Measurements from ENCODE around the gene GNPNAT1. TPM values are rescaled to one million over a fixed set of nuclear protein-coding genes. Genes with fewer than 3 reads are reported as not detected.
A peak's percentile ranks its signal among the peaks of the same experiment; 100 is the strongest.
"Not testable (repeated sequence)": the region's sequence is repeated elsewhere in the genome, so short reads cannot be mapped to it uniquely, and the experiment has no call there.

The GNPNAT1 gene
- total RNA-seq, 4 donors from 2014 or later, result 9.0 to 16.3 (median 12.7) TPM

DNA sequence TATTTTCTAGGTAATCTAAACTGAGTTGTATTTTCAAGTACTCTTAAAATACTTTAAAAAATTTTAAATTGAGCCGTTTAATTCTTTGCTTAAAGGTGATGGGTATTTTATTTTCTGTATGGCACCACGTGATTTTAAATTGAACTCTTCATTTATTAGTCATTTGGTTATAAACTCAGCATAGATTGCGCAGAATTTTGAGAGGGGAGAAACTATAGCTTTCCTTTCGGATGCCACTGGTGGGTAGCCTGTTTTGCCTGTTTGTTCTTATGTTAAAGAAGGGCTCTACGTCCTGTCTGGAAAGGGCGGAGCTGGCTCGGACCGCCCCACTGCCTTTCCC is 61.9 kb downstream of the GNPNAT1 start:
- DNase-seq (ENCODE audit: low spot score in 2 of 2), result no peak
- no peaks in the 10 kb centered on the region for H3K27me3 ChIP-seq
- H3K4me1 ChIP-seq, result peaks cover 12% of the 10 kb centered on the region
- H3K9me3 ChIP-seq, result no peaks in the 10 kb centered on the region
- peak overlapping the region; percentile 72 for H3K27ac ChIP-seq
- peak overlapping the region; percentile 77 for H3K4me3 ChIP-seq
- peaks cover 29% of the 10 kb centered on the region for H3K36me3 ChIP-seq
- TF ChIP-seq POLR2AphosphoS5 (IDR thresholded peaks at IDR 0.05) (no peak), EP300 (IDR thresholded peaks at IDR 0.05) (no peak), POLR2A (IDR thresholded peaks at IDR 0.05) (no peak)
- 2% methylated on average over 8 of the region's 8 CpGs for WGBS

DNA sequence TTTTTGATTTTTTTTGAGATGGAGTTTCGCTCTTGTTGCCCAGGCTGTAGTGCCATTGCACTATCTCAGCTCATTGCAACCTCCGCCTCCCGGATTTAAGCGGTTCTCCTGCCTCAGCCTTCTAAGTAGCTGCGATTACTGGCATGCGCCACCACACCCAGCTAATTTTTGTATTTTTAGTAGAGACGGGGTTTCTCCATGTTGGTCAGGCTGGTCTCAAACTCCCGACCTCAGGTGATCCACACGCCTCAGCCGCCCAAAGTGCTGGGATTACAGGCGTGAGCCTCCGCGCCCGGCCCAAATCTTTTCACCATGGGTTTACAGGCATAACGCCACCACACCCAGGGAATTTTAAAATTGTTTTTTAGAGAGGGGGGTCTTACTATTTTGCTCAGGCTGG is 62.4 kb downstream of the GNPNAT1 start:
- Histone ChIP-seq H3K4me1 (peaks cover 12% of the 10 kb centered on the region), H3K4me3 (peak overlapping the region; percentile 77), H3K36me3 (peaks cover 34% of the 10 kb centered on the region)
- H3K27me3 ChIP-seq; H3K27ac ChIP-seq; H3K9me3 ChIP-seq; DNase-seq (ENCODE audit: low spot score in 2 of 2): not testable (repeated sequence)
- WGBS, result 94% methylated on average over 15 of the region's 15 CpGs

DNA sequence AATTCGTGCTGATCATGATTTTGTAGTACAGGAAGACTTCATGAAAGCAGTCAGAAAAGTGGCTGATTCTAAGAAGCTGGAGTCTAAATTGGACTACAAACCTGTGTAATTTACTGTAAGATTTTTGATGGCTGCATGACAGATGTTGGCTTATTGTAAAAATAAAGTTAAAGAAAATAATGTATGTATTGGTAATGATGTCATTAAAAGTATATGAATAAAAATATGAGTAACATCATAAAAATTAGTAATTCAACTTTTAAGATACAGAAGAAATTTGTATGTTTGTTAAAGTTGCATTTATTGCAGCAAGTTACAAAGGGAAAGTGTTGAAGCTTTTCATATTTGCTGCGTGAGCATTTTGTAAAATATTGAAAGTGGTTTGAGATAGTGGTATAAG is 63.9 kb downstream of the GNPNAT1 start:
- H3K4me1 ChIP-seq, result peaks cover 12% of the 10 kb centered on the region
- H3K27ac ChIP-seq; H3K9me3 ChIP-seq; DNase-seq (ENCODE audit: low spot score in 2 of 2); H3K27me3 ChIP-seq; H3K4me3 ChIP-seq: not testable (repeated sequence)
- 96% methylated on average over 2 of the region's 2 CpGs for WGBS
- peaks cover 47% of the 10 kb centered on the region for H3K36me3 ChIP-seq

Other genes starting within 250 kb of the GNPNAT1 start
- 10 to 100 TPM in 1 of 4 donors, 1 to 10 TPM in 3; 7.7 to 14.2 (median 8.0) TPM for gene TXNDC16, start 239.1 kb downstream of the GNPNAT1 start, total RNA-seq
- under 1 TPM in 2 of 4 donors, not detected in 2; 0.17 to 0.65 TPM for gene GPR137C, start 238.8 kb downstream of the GNPNAT1 start, total RNA-seq
- gene ERO1A, start 96.0 kb downstream of the GNPNAT1 start, total RNA-seq, result 10 to 100 TPM; 21.7 to 36.0 (median 29.7) TPM
- gene PSMC6, start 84.4 kb downstream of the GNPNAT1 start, total RNA-seq, result 10 to 100 TPM; 53.8 to 78.1 (median 67.1) TPM
- gene STYX, start 61.4 kb downstream of the GNPNAT1 start, total RNA-seq, result 10 to 100 TPM; 10.9 to 16.6 (median 13.7) TPM
- 10 to 100 TPM in 3 of 4 donors, 1 to 10 TPM in 1; 9.1 to 17.7 (median 15.1) TPM for gene FERMT2, start 159.4 kb upstream of the GNPNAT1 start, total RNA-seq

Measured in suprapubic skin (tissue), 4 donors.